CD4-positive, alpha-beta T cell (primary cell): ENCODE results near the gene LIMCH1. TPM values are rescaled to one million over a fixed set of nuclear protein-coding genes. Genes with fewer than 3 reads are reported as not detected.
"Not testable (repeated sequence)": the region's sequence is repeated elsewhere in the genome, so short reads cannot be mapped to it uniquely, and the experiment has no call there.

Source experiments
- ATAC-seq: fragments of 200-7000 bp; cut with Tn5 transposase; one replicate; pipeline ENCODE4 v1.10.0; 2022; ENCODE audit warnings: mild to moderate bottlenecking; ENCODE audit not compliant: poor library complexity
- CTCF ChIA-PET: fragments of 350-600 bp; sonication (Branson Sonifier 250); formaldehyde crosslinking; loops from one replicate; lab custom pipeline; 2021; ENCODE audit warnings: antibody characterized with exemption, inconsistent platforms; lab: Charles Lee
- POLR2A ChIA-PET: fragments of 350-600 bp; sonication (Branson Sonifier 250); formaldehyde crosslinking; loops from one replicate; lab custom pipeline; 2021; ENCODE audit warnings: antibody characterized with exemption, inconsistent platforms; lab: Charles Lee
- DNase-seq, 14 experiments: peaks; one replicate each; pipeline ENCODE4 v3.0.0-alpha.2; 2013 to 2020; ENCODE audit warnings: mixed read lengths in 2 of 14
- H3K27ac ChIP-seq, 2 donors: one replicate each; pipeline versions ENCODE4 v1.5.1 to v1.7.0; 2013; ENCODE audit warnings: low read length in 2 of 2, low read depth in 1 of 2, mild to moderate bottlenecking in 1 of 2
- H3K27me3 ChIP-seq, 2 experiments: 1 replicate in 1 of 2; 2 replicates in 1 of 2; pipeline versions ENCODE4 v1.6.1 to v1.7.0; 2013; ENCODE audit warnings: low read length in 2 of 2, control low read depth in 1 of 2, mild to moderate bottlenecking in 1 of 2, moderate library complexity in 1 of 2; ENCODE audit not compliant: insufficient read depth in 2 of 2, control insufficient read depth in 1 of 2
- H3K36me3 ChIP-seq: one replicate; pipeline ENCODE4 v1.6.1; 2013; ENCODE audit warnings: low read length, control low read depth; ENCODE audit not compliant: insufficient read depth
- H3K4me1 ChIP-seq: one replicate; pipeline ENCODE4 v1.6.1; 2013; ENCODE audit warnings: low read length, control low read depth; ENCODE audit not compliant: insufficient read depth
- H3K4me3 ChIP-seq: one replicate; pipeline ENCODE4 v1.5.1; 2013; ENCODE audit warnings: mild to moderate bottlenecking, low read length, moderate library complexity
- H3K9me3 ChIP-seq, 2 experiments: 1 replicate in 1 of 2; 2 replicates in 1 of 2; pipeline versions ENCODE4 v1.6.1 to v1.7.0; 2013; ENCODE audit warnings: low read length in 2 of 2, mild to moderate bottlenecking in 2 of 2, control low read depth in 1 of 2, moderate library complexity in 1 of 2; ENCODE audit not compliant: control insufficient read depth in 1 of 2, insufficient read depth in 1 of 2
- H3K27ac Mint-ChIP-seq: one replicate; pipeline ENCODE4 v1.8.0; 2020; ENCODE audit warnings: mixed read lengths
- H3K27me3 Mint-ChIP-seq: one replicate; pipeline ENCODE4 v1.8.0; 2021; ENCODE audit warnings: mixed read lengths
- H3K36me3 Mint-ChIP-seq: one replicate; pipeline ENCODE4 v1.8.0; 2021; ENCODE audit warnings: low read depth, mixed read lengths
- H3K4me1 Mint-ChIP-seq: one replicate; pipeline ENCODE4 v1.8.0; 2021; ENCODE audit warnings: low read depth, mixed read lengths
- H3K4me3 Mint-ChIP-seq: one replicate; pipeline ENCODE4 v1.8.0; 2020; ENCODE audit warnings: mild to moderate bottlenecking, mixed read lengths
- H3K9me3 Mint-ChIP-seq: one replicate; pipeline ENCODE4 v1.8.0; 2020; ENCODE audit warnings: mixed read lengths
- intact Hi-C, 2 experiments: fragments of 100-400 bp; cut with DNase I in 1 of 2; cut with micrococcal nuclease in 1 of 2; formaldehyde crosslinking; loops; one replicate each; pipeline versions ENCODE4 v1.15.1 to v1.9.0; 2023 to 2025; cut with DNase I, micrococcal nuclease
- total RNA-seq, 174 experiments: library from RNA in 2 of 174; stranded (reverse) in 2 of 174; gene quantifications; one replicate each; pipeline ENCODE4 v1.2.3 and lab custom pipeline; 2021 to 2026
- TF ChIP-seq, protein P1 (sequence below): fragments of 200-600 bp; IDR thresholded peaks from one replicate; pipeline ENCODE4 v1.8.0; 2022; ENCODE audit warnings: antibody characterized with exemption, mild to moderate bottlenecking

Gene LIMCH1
- total RNA-seq, 2 experiments from 2014 or later: not detected

DNA sequence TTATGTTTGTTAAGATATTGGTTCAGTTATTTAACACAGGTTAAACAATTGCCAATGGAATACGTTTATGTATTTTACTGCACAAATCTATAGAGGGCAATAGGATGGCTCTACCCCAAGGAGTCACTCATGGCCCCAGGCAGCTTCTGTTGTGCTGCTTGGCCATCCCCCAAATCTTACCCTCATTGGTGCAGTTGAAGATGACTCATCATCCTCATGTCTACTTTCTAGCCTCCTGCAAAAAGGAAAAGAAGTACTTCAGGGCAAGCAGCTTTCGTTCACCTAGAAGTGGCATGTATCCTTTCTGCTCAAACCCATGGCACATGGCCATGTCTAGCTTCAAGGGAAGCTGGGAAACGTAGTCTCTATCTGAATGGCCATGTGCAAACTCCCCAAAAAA lies 196.4 kb downstream of the LIMCH1 start:
- H3K4me3 Mint-ChIP-seq: no peak overlapping the region
- H3K27ac ChIP-seq: no peak overlapping the region
- no peaks in the 10 kb centered on the region for H3K4me1 Mint-ChIP-seq
- intact Hi-C loops: no loop called here
- no peak for DNase-seq
- no peaks in the 10 kb centered on the region for H3K9me3 ChIP-seq
- ChIA-PET POLR2A (no interaction called here), CTCF (no interaction called here)
- H3K4me1 ChIP-seq: no peaks in the 10 kb centered on the region
- no peak overlapping the region for H3K4me3 ChIP-seq
- H3K9me3 Mint-ChIP-seq: no peaks in the 10 kb centered on the region
- H3K27ac Mint-ChIP-seq: no peak overlapping the region
- no peaks in the 10 kb centered on the region for H3K36me3 Mint-ChIP-seq
- ATAC-seq: no peak
- no peaks in the 10 kb centered on the region for H3K27me3 ChIP-seq
- TF ChIP-seq, protein P1, sequence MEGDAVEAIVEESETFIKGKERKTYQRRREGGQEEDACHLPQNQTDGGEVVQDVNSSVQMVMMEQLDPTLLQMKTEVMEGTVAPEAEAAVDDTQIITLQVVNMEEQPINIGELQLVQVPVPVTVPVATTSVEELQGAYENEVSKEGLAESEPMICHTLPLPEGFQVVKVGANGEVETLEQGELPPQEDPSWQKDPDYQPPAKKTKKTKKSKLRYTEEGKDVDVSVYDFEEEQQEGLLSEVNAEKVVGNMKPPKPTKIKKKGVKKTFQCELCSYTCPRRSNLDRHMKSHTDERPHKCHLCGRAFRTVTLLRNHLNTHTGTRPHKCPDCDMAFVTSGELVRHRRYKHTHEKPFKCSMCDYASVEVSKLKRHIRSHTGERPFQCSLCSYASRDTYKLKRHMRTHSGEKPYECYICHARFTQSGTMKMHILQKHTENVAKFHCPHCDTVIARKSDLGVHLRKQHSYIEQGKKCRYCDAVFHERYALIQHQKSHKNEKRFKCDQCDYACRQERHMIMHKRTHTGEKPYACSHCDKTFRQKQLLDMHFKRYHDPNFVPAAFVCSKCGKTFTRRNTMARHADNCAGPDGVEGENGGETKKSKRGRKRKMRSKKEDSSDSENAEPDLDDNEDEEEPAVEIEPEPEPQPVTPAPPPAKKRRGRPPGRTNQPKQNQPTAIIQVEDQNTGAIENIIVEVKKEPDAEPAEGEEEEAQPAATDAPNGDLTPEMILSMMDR: no peak
- peaks cover 41% of the 10 kb centered on the region for H3K27me3 Mint-ChIP-seq
- H3K36me3 ChIP-seq: no peaks in the 10 kb centered on the region

DNA sequence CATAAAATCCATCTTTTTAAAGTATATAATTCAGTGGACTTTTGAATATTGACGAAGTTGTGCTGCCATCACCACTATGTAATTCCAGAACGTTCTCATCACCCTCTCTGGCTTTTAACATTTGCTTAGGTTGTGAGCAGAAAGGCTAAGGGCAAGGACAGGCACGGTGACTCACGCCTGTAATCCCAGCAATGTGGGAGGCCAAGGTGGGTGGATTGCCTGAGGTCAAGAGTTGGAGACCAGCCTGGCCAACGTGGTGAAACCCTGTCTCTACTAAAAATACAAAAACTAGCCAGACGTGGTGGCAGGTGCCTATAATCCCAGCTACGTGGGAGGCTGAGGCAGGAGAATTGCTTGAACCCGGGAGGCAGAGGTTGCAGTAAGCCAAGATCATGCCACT lies 199.5 kb downstream of the LIMCH1 start:
- intact Hi-C loops, ATAC-seq: not testable (repeated sequence)
- peaks cover 51% of the 10 kb centered on the region for H3K27me3 Mint-ChIP-seq

DNA sequence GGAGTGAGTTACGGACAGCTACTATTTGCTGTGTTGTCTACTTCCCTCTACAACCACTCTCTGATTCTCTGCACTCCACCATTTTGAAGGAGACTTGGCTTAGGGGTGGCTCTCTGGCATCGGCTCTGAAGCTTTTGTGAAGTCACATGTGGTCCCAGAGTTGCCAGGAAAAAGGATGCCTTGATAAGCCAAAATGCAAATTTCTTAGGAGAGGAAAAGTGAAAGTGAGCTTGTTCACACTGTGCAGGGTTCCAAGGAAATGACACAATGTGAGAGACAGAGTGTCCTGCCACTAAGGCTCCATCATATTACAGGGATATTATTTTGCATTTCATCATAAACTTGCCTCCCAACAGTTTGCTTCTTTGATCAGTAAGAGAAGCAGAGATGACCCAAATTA lies 203.4 kb downstream of the LIMCH1 start:
- Mint-ChIP-seq H3K4me3 (no peak overlapping the region), H3K4me1 (peaks cover 6% of the 10 kb centered on the region), H3K9me3 (no peaks in the 10 kb centered on the region), H3K27ac (no peak overlapping the region), H3K27me3 (peaks cover 59% of the 10 kb centered on the region), H3K36me3 (no peaks in the 10 kb centered on the region)
- TF ChIP-seq, protein P1: no peak
- ChIA-PET POLR2A (no interaction called here), CTCF (no interaction called here)
- DNase-seq: no peak
- Histone ChIP-seq H3K4me1 (no peaks in the 10 kb centered on the region), H3K9me3 (peaks cover 7 to 15% of the 10 kb centered on the region in 2 experiments), H3K27me3 (peaks cover 23 to 38% of the 10 kb centered on the region in 2 experiments), H3K4me3 (no peak overlapping the region), H3K27ac (no peak overlapping the region), H3K36me3 (no peaks in the 10 kb centered on the region)
- ATAC-seq: no peak
- intact Hi-C loops: no loop called here

More for the DNA sequence above, 199.5 kb downstream of the LIMCH1 start:
- H3K4me3 Mint-ChIP-seq, H3K9me3 ChIP-seq, H3K27me3 ChIP-seq, H3K4me1 Mint-ChIP-seq, DNase-seq, H3K4me3 ChIP-seq, H3K36me3 ChIP-seq, CTCF ChIA-PET, H3K36me3 Mint-ChIP-seq, POLR2A ChIA-PET, H3K27ac Mint-ChIP-seq, H3K4me1 ChIP-seq, H3K9me3 Mint-ChIP-seq, H3K27ac ChIP-seq: not testable (repeated sequence)

DNA sequence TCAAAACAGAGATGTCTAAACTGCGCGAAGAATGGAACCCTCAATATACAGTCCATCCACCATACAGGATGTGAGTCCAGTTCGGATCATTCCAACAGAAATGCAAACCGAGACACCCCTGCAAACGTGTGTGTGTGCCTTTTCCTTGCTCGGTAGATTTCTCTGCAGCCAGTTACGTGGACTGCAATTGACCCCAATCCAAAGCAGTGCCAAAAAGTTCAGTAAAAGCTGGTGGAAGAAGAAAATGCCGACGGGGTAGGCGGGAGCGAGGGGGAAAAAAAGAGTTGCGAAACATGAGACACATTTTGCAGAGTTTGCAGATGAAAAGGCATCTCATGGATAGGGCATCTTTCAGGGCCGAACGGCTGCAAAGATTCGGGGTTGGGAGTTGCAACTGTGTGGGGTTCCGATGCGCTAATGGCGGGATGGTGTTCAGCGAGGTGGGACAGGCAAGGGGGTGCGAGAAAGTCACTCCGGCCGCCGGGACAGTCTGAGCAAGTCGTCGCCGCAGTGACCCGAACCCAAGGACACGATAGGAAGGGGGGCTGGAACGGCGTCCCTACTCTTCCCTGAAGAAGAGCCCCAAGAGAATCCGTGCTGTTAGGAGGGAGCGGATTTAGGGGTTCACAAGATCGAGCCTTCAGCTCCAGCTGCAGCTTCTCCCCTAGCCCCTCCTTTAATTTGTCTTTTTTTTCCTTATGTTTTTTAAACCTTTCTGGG lies 206.8 kb downstream of the LIMCH1 start:
- Mint-ChIP-seq H3K36me3 (no peaks in the 10 kb centered on the region), H3K4me1 (peaks cover 6% of the 10 kb centered on the region), H3K4me3 (no peak overlapping the region), H3K27ac (no peak overlapping the region), H3K9me3 (no peaks in the 10 kb centered on the region), H3K27me3 (peaks cover 79% of the 10 kb centered on the region)
- peaks cover 7 to 33% of the 10 kb centered on the region in 2 experiments for H3K9me3 ChIP-seq
- no peaks in the 10 kb centered on the region for H3K4me1 ChIP-seq
- CTCF ChIA-PET: no interaction called here
- no peak overlapping the region for H3K4me3 ChIP-seq
- no peak for DNase-seq
- peaks cover 57 to 69% of the 10 kb centered on the region in 2 experiments for H3K27me3 ChIP-seq
- intact Hi-C loops: no loop called here
- no peaks in the 10 kb centered on the region for H3K36me3 ChIP-seq
- H3K27ac ChIP-seq: no peak overlapping the region
- POLR2A ChIA-PET: no interaction called here
- no peak for ATAC-seq
- TF ChIP-seq, protein P1: no peak
